Hindlimb muscle (tissue), 1 donor: ENCODE results near the gene EXPH5. TPM values are rescaled to one million over a fixed set of nuclear protein-coding genes. Genes with fewer than 3 reads are reported as not detected.

Experiments used
- DNase-seq: peaks from one replicate; pipeline ENCODE4 v3.0.0-alpha.2; 2013
- polyA plus RNA-seq: library from polyadenylated mRNA; unstranded; fragments of 120-200 nt; gene quantifications from one replicate; pipeline ENCODE4 v1.2.1, GENCODE V29; 2013; ENCODE audit not compliant: insufficient read length

EXPH5 gene
- polyA plus RNA-seq, 1 donor: 0.57 TPM

- DNase-seq: no peak
Measured at GRCh38 chr11:108562746-108563581, 30.6 kb downstream of the EXPH5 start.

DNA sequence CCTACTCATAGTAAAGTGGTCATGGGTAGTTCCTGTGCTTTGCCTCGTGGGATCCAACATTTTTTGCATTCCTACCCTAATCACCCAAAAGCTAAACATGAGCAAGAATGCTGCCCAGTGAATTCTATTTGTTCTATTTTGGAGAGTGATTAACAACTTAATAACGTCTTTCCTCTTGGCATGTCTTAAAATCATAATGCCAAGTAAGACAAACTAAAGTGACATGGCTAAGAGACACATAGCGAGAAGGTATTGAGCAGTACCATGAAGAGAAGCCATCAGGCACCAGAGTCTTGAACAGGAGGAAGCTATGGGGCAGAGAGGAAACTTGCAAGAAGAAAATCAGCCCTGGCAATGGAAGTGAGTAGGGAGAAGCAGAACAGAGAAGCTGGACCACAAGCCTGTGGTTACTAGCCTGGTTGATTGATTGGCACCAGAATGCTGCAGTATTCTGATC lies 32.0 kb downstream of the EXPH5 start:
- no peak for DNase-seq

DNA sequence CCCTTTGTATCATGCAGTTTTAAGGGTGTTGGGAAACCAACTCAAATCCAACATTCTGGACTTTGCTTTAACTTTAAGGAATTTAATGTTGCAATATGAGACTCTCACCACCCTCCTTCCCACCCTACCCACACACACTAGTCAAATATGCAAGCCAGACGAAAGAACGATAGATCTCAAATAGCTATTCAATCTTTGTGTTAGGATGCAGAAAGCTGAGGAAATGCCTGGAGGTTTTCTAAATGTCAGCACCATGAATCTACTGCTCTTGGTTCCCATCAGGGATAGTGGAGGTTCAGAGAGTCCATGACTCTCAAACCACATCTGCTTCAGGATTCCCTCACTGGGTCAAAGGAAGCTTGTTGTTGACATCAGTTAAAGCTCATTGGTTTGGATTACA lies 33.7 kb downstream of the EXPH5 start:
- no peak for DNase-seq

- no peak for DNase-seq
Measured at GRCh38 chr11:108559340-108559739, 34.2 kb downstream of the EXPH5 start.

- no peak for DNase-seq
Measured at GRCh38 chr11:108558222-108558621, 35.3 kb downstream of the EXPH5 start.

DNA sequence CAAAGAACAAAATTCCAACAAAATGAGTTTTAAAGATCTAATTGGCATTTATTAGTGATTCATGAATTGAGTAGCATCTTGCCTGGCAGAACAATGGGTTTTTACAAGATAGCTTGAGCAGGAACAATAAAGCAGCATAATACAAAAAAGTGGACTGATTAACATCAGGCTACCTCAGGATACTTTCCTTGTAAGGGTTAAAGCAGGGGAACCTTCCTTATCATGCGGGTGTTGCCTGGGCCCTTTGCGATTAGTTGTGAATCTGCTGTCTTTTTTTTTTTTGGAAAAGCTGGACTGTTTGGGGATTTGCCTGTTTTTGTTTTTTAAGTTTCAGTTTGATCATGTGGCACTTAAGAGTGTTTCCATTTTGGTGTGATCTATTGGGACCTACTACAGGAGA lies 37.5 kb downstream of the EXPH5 start:
- DNase-seq: no peak

- no peak for DNase-seq
Measured at GRCh38 chr11:108551651-108552462, 41.7 kb downstream of the EXPH5 start.

- no peak for DNase-seq
Measured at GRCh38 chr11:108549319-108549885, 44.2 kb downstream of the EXPH5 start.

DNA sequence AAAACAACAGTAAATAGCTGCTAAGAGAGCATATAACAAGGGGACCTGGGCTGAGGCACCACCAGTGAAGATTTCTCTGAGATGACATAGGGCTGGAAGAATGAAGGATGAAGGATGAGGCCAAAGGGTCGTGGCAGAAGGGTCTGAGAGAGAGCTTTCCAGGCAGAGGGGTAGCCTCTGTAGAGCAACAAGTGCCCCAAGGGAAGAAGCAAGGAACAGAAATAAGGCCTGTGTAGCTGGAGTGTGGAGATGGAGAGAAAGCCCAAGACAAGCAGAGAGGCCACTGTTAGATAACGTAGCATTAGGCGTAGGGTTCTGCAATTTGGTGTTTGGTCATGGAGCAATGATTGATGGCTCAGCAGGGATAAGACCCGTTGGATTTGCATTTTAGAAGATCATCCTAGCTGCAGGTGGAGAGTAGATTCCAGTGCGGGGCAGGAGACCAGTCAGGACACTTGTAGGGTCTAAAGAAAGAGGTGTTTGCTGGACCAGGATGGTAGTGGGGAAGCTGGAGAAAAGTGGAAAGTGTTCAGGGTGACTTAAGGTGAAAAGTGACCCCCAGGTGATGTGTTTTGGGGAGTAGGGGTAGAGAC lies 47.6 kb downstream of the EXPH5 start:
- no peak for DNase-seq

DNA sequence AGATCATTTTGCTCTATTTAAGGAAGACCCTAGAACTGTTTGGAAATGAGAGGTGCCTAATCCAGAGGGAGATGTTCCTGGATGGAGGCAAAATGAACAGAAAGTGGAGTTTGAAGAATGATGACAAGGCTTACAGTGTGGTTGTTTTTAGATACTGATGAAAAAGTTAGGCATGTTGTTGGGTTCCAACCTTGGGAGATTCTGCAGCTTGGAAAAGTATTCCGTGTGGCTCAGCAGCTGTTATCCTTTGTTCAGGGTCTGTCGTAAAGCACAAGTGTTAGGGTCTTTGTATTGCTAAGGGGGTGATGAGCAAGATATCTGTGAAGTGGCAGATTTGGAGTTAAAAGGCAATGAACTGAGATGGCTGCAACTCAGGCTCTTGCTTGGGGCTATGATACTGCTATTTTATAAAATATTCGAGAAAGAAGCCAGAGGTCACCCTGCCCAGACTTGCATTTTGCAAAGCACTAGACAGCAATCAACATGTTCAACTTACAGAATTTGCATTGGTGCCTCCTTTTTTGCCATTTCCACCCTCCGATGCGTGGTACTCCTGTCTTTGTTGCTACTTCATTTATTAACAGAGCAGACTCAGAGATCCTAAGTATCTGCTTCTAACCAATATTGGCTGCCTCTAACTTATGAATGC lies 50.1 kb downstream of the EXPH5 start:
- DNase-seq: no peak

GRCh38 chr11:108541531-108541930 lies 52.0 kb downstream of the EXPH5 start:
- no peak for DNase-seq

GRCh38 chr11:108538502-108538901 lies 55.1 kb downstream of the EXPH5 start:
- DNase-seq: no peak

DNA sequence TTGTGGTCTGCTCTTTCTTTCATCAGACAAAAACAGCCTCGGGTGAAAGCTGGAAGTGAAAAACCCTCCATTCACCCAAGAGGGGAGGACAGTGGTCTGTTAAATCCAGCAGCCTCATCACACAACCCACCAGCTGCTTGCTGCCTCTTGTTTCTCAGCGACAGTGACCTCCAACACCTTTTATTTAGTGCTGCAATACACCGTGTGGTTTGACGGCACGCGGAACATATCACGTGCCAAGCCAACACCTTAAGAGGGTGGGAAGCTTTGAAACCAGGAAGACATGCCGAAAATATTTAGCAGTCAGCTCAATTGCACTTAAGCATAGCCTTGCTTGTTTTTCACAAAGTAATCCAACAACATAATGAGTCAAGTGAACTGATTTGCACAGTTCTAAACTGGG lies 55.5 kb downstream of the EXPH5 start:
- DNase-seq: no peak

DNA sequence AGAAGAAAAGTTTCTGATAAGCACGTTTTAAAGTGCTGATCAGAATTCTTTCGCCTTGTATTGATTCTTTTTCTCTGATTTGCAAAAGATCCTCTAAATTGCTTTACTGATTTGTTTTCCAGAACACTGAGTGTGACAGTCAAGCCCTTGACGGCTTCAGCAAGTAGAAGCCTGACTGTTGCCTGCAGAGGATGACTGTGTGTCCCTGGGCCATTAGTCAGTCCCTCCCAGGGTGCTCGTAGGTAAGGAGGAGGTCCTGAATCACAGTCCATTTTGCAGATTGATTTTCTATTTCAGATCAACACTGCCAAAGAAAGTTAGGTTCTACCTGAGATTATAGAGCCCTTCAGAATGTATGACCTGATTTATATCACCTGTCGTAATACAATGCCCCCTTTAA lies 56.8 kb downstream of the EXPH5 start:
- no peak for DNase-seq

DNA sequence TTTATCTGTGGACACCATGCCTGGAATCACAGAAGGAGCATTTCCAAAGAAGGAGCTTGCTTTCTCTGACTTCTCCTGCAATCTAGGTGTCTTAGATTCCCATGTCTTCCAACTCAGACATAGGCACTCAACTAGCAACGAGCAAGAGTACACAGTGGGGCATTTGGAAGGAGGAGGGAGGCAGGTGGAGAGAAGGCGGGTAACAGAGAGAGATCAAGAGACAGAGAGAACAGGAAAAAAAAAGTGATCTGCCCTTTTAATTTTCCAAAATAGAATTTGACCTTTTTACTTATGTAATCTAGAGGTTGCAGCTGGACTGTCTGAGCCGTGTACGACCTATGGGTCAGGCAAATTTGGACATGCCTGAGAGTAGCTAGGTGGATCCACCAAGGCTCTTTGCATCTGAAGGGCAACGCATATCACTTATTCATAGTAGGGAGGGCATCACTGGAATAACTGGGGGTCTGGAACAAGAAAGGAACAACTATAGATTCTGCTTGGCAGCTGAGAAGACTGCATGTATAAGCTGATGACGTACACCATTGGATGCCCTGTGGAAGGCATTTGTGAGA lies 58.1 kb downstream of the EXPH5 start:
- no peak for DNase-seq

- no peak for DNase-seq
Measured at GRCh38 chr11:108534274-108534882, 59.2 kb downstream of the EXPH5 start.

DNA sequence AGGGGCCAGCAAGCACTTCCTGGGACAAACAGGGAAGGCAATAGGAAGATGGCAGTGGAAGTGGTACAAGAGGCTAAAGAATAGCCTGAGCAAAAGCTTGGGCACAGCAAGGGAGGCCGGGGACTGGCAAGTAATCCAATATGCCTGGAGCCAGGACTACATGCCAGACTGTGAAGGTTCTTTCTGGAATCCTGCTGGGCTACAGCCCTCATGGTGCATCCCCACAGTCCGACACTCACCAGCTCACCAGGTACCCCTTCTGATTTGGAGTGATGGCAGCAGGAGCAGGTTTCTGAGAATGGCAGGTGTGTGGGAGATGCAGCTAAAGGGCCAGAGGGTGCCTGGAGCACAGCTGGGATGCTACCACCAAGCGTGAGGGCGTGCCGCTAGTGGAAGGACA lies 63.1 kb downstream of the EXPH5 start:
- no peak for DNase-seq

DNA sequence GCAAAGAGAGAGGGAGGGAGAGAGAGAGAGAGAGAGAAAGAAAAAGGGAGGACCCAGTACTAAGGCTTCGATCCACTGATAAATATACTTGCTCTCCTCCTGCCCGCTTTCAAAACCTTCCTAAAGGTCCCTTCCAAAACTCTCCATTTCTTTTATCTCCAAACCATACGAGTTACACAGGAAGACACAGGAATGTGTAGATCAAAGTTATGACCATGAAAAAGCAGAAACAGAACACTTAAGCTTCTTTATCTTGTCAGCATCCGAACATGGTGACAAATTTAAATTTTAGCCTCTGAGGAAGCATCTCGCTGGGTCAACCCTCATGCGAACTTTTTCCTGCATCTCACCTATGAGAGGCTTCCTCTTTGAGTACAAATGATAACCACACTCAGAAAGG lies 66.2 kb downstream of the EXPH5 start:
- no peak for DNase-seq

GRCh38 chr11:108525161-108525560 lies 68.4 kb downstream of the EXPH5 start:
- no peak for DNase-seq

DNA sequence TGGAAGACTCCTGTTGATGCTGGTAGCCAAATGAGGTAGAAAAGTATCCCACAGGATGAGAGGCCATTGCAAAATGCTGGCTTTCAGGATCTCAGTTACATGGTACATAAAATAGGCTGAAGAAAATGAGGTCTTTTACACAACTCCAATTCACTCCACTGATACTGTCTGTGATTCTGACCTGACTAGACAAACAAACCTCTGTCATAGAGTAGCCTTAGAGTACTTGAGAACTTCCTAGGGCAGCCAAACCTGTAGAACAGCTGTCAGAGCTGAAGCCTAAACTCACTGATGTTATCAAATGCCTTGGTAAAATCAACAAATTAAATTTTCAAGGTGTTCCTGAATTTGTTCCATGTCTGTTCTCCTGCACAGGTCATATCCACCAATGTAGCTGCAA lies 69.1 kb downstream of the EXPH5 start:
- DNase-seq: no peak

- no peak for DNase-seq
Measured at GRCh38 chr11:108522318-108522717, 71.2 kb downstream of the EXPH5 start.

DNA sequence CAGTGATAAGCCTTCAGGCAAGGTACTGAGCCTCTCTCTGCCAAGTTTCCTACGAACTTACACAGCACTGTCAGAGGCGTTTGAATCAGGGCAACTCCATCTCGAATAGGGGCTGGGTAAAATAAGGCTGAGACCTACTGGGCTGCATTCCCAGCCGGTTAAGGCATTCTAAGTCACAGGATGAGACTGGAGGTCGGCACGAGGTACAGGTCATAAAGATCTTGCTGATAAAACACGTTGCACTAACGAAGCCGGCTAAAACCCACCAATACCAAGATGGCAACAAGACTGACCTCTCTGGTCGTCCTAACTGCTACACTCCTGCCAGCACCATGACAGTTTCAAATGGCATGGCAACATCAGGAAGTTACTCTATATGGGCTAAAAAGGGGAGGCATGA lies 75.0 kb downstream of the EXPH5 start:
- DNase-seq: no peak
